SU-DHL-6 (cell line): ENCODE data around the gene MESD.

ENCODE experiments used
- H2AFZ ChIP-seq: fragments of 200-600 bp; sonication (generic); 2 replicates; pipeline ENCODE4 v1.6.1; 2014; ENCODE audit warnings: low read depth, mild to moderate bottlenecking, moderate library complexity, mixed read lengths, antibody characterized with exemption, low read length; ENCODE audit not compliant: severe bottlenecking
- H3F3A ChIP-seq: fragments of 200-600 bp; shearing (Covaris generic); 2 replicates; pipeline ENCODE4 v1.6.0; 2016; ENCODE audit warnings: antibody characterized with exemption, mild to moderate bottlenecking; ENCODE audit not compliant: insufficient read depth
- H3K27ac ChIP-seq: fragments of 200-600 bp; sonication (generic); 2 replicates; pipeline ENCODE4 v1.5.1; 2016; ENCODE audit warnings: low read depth, mild to moderate bottlenecking, low read length, moderate library complexity, mixed read lengths
- H3K27me3 ChIP-seq: fragments of 200-600 bp; sonication (generic), shearing (Covaris generic); 2 replicates; pipeline ENCODE4 v1.6.0; 2014; ENCODE audit warnings: mild to moderate bottlenecking, low read length
- H3K36me3 ChIP-seq: fragments of 200-600 bp; sonication (generic); 2 replicates; pipeline ENCODE4 v1.6.1; 2014; ENCODE audit warnings: mild to moderate bottlenecking, low read length, mixed read lengths
- H3K4me2 ChIP-seq: fragments of 300-600, 200-600 bp; shearing (Covaris generic), sonication (generic); 2 replicates; pipeline ENCODE4 v1.6.0; 2014; ENCODE audit warnings: low read length, low read depth, mild to moderate bottlenecking; ENCODE audit not compliant: poor library complexity, severe bottlenecking
- H3K4me3 ChIP-seq: fragments of 200-600 bp; sonication (generic); 2 replicates; pipeline ENCODE4 v1.5.1; 2014; ENCODE audit warnings: antibody characterized with exemption, low read length, mild to moderate bottlenecking, mixed read lengths; ENCODE audit not compliant: insufficient read depth, poor library complexity, severe bottlenecking
- H3K79me2 ChIP-seq: fragments of 200-600 bp; sonication (generic); 2 replicates; pipeline ENCODE4 v1.6.1; 2014; ENCODE audit warnings: mild to moderate bottlenecking, low read length, moderate library complexity; ENCODE audit not compliant: insufficient read depth
- H3K9ac ChIP-seq: fragments of 200-600 bp; sonication (generic); 2 replicates; pipeline ENCODE4 v1.7.0; 2014; ENCODE audit warnings: mild to moderate bottlenecking, low read length
- H3K9me2 ChIP-seq: fragments of 200-600 bp; sonication (generic); replicated peaks from 2 replicates; pipeline ENCODE4 v1.6.1; 2014; ENCODE audit warnings: low read length; ENCODE audit not compliant: insufficient read depth
- H3K9me3 ChIP-seq: fragments of 200-600 bp; sonication (generic); 2 replicates; pipeline ENCODE4 v1.6.1; 2014; ENCODE audit warnings: low read length, mixed read lengths; ENCODE audit not compliant: insufficient read depth
- H4K20me1 ChIP-seq: fragments of 200-600 bp; sonication (generic); 2 replicates; pipeline ENCODE4 v1.6.1; 2014; ENCODE audit warnings: low read depth, mild to moderate bottlenecking, antibody characterized with exemption, low read length, moderate library complexity, mixed read lengths
- EZH2phosphoT487 ChIP-seq: fragments of 200-600 bp; sonication (generic), shearing (Covaris generic); conservative IDR thresholded peaks from 2 replicates; pipeline ENCODE4 v1.6.1; 2018; ENCODE audit warnings: mild to moderate bottlenecking, antibody characterized with exemption, low read length, moderate library complexity, mixed read lengths
- TF ChIP-seq, protein P1 (sequence below): fragments of 200-600 bp; sonication (generic); IDR thresholded peaks from one replicate; pipeline ENCODE4 v1.5.1; 2017; ENCODE audit warnings: antibody characterized with exemption, mild to moderate bottlenecking, low read length, moderate library complexity; ENCODE audit not compliant: insufficient read depth, poor library complexity, severe bottlenecking

Gene MESD

DNA sequence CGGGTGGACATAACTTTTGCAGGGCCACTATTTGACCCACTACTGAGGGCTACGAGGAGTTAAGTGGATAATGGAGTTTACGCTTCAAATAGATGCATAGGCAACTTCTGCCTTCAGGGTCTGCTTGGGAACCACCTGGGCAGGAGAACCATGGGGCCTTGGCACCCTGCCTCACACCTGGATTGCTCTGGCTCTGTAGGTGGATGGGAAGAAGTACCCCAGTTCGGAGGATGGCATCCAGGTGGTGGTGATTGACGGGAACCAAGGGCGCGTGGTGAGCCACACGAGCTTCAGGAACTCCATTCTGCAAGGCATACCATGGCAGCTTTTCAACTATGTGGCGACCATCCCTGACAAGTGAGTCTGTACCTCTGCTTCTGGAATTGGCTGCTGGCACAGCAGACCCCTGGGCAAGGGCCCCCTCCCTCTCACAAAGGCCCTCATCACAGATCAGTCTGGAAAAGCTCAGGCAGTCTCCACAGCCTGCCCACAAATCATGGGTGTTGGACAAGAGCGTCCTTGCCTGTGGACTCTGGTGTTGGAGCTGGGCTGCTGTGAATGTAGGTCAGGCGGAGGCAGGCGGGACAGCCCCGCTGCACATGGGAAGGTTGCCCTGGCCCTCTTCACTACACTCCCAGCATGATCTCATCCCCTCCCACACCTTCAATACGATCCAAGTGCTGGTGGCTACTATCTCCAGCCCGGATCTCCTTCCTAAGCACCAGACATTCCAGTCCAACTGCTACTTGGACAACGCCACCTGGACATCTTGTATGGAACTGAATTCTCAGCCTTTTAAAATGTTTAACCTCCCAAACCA is 46.7 kb downstream of the MESD start:
- H3F3A ChIP-seq, result no peaks in the 10 kb centered on the region
- H2AFZ ChIP-seq, result no peak overlapping the region
- H3K36me3 ChIP-seq, result no peaks in the 10 kb centered on the region
- no peak overlapping the region for H3K27ac ChIP-seq
- no peak overlapping the region for H3K4me2 ChIP-seq
- no peak overlapping the region for H3K4me3 ChIP-seq
- no peaks in the 10 kb centered on the region for H3K27me3 ChIP-seq
- H4K20me1 ChIP-seq, result no peaks in the 10 kb centered on the region
- no peak overlapping the region for H3K9ac ChIP-seq
- no peaks in the 10 kb centered on the region for H3K9me2 ChIP-seq
- TF ChIP-seq EZH2phosphoT487, result no peak
- TF ChIP-seq, protein P1, sequence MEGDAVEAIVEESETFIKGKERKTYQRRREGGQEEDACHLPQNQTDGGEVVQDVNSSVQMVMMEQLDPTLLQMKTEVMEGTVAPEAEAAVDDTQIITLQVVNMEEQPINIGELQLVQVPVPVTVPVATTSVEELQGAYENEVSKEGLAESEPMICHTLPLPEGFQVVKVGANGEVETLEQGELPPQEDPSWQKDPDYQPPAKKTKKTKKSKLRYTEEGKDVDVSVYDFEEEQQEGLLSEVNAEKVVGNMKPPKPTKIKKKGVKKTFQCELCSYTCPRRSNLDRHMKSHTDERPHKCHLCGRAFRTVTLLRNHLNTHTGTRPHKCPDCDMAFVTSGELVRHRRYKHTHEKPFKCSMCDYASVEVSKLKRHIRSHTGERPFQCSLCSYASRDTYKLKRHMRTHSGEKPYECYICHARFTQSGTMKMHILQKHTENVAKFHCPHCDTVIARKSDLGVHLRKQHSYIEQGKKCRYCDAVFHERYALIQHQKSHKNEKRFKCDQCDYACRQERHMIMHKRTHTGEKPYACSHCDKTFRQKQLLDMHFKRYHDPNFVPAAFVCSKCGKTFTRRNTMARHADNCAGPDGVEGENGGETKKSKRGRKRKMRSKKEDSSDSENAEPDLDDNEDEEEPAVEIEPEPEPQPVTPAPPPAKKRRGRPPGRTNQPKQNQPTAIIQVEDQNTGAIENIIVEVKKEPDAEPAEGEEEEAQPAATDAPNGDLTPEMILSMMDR, result no peak
- no peaks in the 10 kb centered on the region for H3K79me2 ChIP-seq
- no peaks in the 10 kb centered on the region for H3K9me3 ChIP-seq

DNA sequence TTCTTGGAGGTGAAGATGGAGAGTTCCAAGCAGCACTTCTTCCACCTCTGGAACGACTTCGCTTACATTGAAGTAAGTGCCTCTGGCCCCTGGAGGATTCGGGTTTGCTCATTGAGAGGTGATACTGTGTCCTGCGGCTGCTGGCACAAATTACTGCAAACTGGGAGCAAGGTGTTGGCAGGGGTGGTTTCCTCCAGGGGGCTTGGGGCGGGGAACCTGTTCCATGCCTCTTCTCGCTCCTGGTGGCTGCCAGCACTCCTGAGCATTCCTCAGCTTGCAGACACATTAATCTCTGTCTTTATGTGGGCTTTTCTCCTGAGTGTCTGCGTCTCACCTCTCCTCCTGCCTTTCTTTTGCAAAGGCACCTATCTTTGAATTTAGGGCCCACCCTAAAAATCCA is 47.4 kb downstream of the MESD start:
- H3K4me2 ChIP-seq, result no peak overlapping the region
- H4K20me1 ChIP-seq, result no peaks in the 10 kb centered on the region
- no peak overlapping the region for H3K27ac ChIP-seq
- H2AFZ ChIP-seq, result no peak overlapping the region
- H3K9ac ChIP-seq, result no peak overlapping the region
- H3K9me3 ChIP-seq, result no peaks in the 10 kb centered on the region
- no peaks in the 10 kb centered on the region for H3K9me2 ChIP-seq
- H3K4me3 ChIP-seq, result no peak overlapping the region
- no peaks in the 10 kb centered on the region for H3K36me3 ChIP-seq
- no peaks in the 10 kb centered on the region for H3K27me3 ChIP-seq
- H3K79me2 ChIP-seq, result no peaks in the 10 kb centered on the region
- TF ChIP-seq EZH2phosphoT487, result no peak
- TF ChIP-seq, protein P1, result no peak
- H3F3A ChIP-seq, result no peaks in the 10 kb centered on the region

DNA sequence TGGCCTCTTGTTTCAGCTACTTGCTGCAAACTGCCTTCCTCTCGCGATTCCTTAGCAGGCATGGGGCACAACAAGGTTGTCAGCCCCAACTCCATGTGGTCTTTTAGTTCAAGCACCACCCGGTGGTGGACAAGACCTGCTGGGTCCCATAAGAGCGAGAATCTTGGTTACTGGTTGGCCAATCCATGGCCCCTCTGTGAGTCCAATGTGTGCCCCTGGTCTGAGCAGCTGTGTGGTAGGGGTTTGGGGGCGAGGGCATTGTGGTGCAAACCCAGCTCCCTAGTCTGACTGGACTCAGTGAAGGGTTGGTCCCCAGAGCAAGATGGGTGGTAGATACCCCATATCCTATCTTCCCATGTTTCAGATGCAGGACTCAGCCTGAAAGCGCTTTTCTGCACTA is 48.8 kb downstream of the MESD start:
- no peaks in the 10 kb centered on the region for H3K36me3 ChIP-seq
- H3K4me3 ChIP-seq, result no peak overlapping the region
- H2AFZ ChIP-seq, result no peak overlapping the region
- no peaks in the 10 kb centered on the region for H4K20me1 ChIP-seq
- H3K79me2 ChIP-seq, result no peaks in the 10 kb centered on the region
- H3F3A ChIP-seq, result no peaks in the 10 kb centered on the region
- no peaks in the 10 kb centered on the region for H3K27me3 ChIP-seq
- H3K9ac ChIP-seq, result no peak overlapping the region
- no peaks in the 10 kb centered on the region for H3K9me3 ChIP-seq
- H3K4me2 ChIP-seq, result no peak overlapping the region
- TF ChIP-seq EZH2phosphoT487, result no peak
- TF ChIP-seq, protein P1, result no peak
- H3K9me2 ChIP-seq, result no peaks in the 10 kb centered on the region
- H3K27ac ChIP-seq, result no peak overlapping the region
